HepG2 (cell line): ENCODE measurements around the gene FANCF. TPM values are rescaled to one million over a fixed set of nuclear protein-coding genes. Genes with fewer than 3 reads are reported as not detected.

Experiments
- FOXP1 ChIP-seq, 2 experiments: fragments of 450-650 bp in 1 of 2; IDR thresholded peaks; 2 replicates each; pipeline ENCODE4 v1.6.1; 2017 to 2018; ENCODE audit warnings: antibody characterized with exemption in 1 of 2
- HHEX ChIP-seq: IDR thresholded peaks from 2 replicates; pipeline ENCODE4 v1.6.1; 2016; ENCODE audit warnings: control low read depth
- NCOA2 ChIP-seq: sonication (generic); formaldehyde crosslinking; IDR thresholded peaks from 2 replicates; pipeline ENCODE4 v1.8.0; 2022; ENCODE audit warnings: inconsistent platforms
- RAD21 ChIP-seq: fragments of 450-650 bp; formaldehyde crosslinking; IDR thresholded peaks from 2 replicates; pipeline ENCODE4 v1.5.0; 2020; ENCODE audit warnings: mild to moderate bottlenecking
- REXO4 ChIP-seq: sonication (generic); formaldehyde crosslinking; IDR thresholded peaks from 2 replicates; pipeline ENCODE4 v1.8.0; 2022; ENCODE audit warnings: missing genetic modification reagents, mild to moderate bottlenecking, borderline replicate concordance
- SMC3 ChIP-seq: IDR thresholded peaks from 2 replicates; pipeline ENCODE4 v1.6.1; 2011; ENCODE audit warnings: low read length, improper control_type of control experiment
- SUZ12 ChIP-seq: fragments of 150-350 bp; IDR thresholded peaks from 2 replicates; pipeline ENCODE4 v1.6.1; 2014; ENCODE audit warnings: low read depth, low read length
- XBP1 ChIP-seq: sonication (generic); formaldehyde crosslinking; IDR thresholded peaks from 2 replicates; pipeline ENCODE4 v1.5.0; 2020; ENCODE audit warnings: missing genetic modification reagents
- ZNF264 ChIP-seq: sonication (generic); formaldehyde crosslinking; IDR thresholded peaks from 2 replicates; pipeline ENCODE4 v1.4.0; 2020; ENCODE audit warnings: missing genetic modification reagents
- ZNF350 ChIP-seq: sonication (generic); formaldehyde crosslinking; IDR thresholded peaks from 2 replicates; pipeline ENCODE4 v1.4.0; 2020; ENCODE audit warnings: mild to moderate bottlenecking, low read depth, missing genetic modification reagents, borderline replicate concordance
- ZNF746 ChIP-seq: sonication (generic); formaldehyde crosslinking; IDR thresholded peaks from 2 replicates; pipeline ENCODE4 v1.8.0; 2022; ENCODE audit warnings: mild to moderate bottlenecking, missing genetic modification reagents
- ZNF766 ChIP-seq: sonication (generic); formaldehyde crosslinking; IDR thresholded peaks from 2 replicates; pipeline ENCODE4 v1.5.0; 2020; ENCODE audit warnings: missing genetic modification reagents, borderline replicate concordance
- polyA plus RNA-seq, 8 experiments: library from polyadenylated mRNA; depleted of rRNA in 3 of 8; stranded (reverse) in 7 of 8; unstranded in 1 of 8; fragments of >200 nt; fragmentation: Illumina TruSeq in 4 of 8; extraction: Trizol in 4 of 8; gene quantifications; 2 replicates each; pipeline versions ENCODE4 v1.2.1 to v1.2.3, GENCODE V29; 2011 to 2016; ENCODE audit warnings: low read depth in 4 of 8, missing spikeins in 1 of 8, mixed read lengths in 1 of 8; ENCODE audit not compliant: insufficient read depth in 1 of 8
- total RNA-seq, 5 experiments: library from RNA; depleted of rRNA; stranded (reverse); fragments of >200 nt; fragmentation: Illumina TruSeq; extraction: Trizol; gene quantifications; 2 replicates each; pipeline ENCODE4 v1.2.3, GENCODE V29; 2016; ENCODE audit warnings: low read depth in 1 of 5
- TF ChIP-seq, protein P1 (sequence below): sonication (generic); formaldehyde crosslinking; IDR thresholded peaks from 2 replicates; pipeline ENCODE4 v1.4.0; 2020; ENCODE audit warnings: missing genetic modification reagents, borderline replicate concordance
- TF ChIP-seq, protein P2 (sequence below): sonication (generic); formaldehyde crosslinking; IDR thresholded peaks from 2 replicates; pipeline ENCODE4 v1.5.1; 2020; ENCODE audit warnings: missing genetic modification reagents, mild to moderate bottlenecking, borderline replicate concordance
- TF ChIP-seq, protein P3 (sequence below): sonication (generic); formaldehyde crosslinking; IDR thresholded peaks from 2 replicates; pipeline ENCODE4 v1.4.0; 2020; ENCODE audit warnings: missing genetic modification reagents, borderline replicate concordance
- TF ChIP-seq, protein P4 (sequence below): sonication (generic); formaldehyde crosslinking; IDR thresholded peaks from 2 replicates; pipeline ENCODE4 v1.5.1; 2020; ENCODE audit warnings: missing genetic modification reagents, mild to moderate bottlenecking, borderline replicate concordance

Gene FANCF
- total and polyA plus RNA-seq, 2 of the 13 experiments (the other 11 are each of a cell fraction or from before 2014, with no cell fraction given) = 2.5 to 9.7 TPM

DNA sequence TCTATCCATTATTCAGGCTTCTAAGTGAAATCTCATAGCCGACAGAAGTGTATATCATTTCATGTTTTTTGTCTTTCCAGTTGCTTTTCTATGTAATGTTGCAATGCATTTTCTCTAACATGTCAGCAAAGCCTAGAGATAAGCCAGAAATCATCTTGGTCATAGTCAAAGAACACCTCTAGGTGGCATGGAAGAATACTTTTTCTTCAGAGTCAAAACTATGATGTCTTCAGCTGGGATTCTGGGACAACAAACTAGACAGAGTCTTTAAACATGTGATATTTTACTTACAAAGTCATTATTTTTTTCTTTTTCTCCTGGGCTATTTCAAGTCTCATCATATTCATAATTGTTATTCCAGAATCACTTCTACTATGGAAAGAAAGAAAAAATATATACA is 45.2 kb upstream of the FANCF start (continued):
- TF ChIP-seq, protein P1, sequence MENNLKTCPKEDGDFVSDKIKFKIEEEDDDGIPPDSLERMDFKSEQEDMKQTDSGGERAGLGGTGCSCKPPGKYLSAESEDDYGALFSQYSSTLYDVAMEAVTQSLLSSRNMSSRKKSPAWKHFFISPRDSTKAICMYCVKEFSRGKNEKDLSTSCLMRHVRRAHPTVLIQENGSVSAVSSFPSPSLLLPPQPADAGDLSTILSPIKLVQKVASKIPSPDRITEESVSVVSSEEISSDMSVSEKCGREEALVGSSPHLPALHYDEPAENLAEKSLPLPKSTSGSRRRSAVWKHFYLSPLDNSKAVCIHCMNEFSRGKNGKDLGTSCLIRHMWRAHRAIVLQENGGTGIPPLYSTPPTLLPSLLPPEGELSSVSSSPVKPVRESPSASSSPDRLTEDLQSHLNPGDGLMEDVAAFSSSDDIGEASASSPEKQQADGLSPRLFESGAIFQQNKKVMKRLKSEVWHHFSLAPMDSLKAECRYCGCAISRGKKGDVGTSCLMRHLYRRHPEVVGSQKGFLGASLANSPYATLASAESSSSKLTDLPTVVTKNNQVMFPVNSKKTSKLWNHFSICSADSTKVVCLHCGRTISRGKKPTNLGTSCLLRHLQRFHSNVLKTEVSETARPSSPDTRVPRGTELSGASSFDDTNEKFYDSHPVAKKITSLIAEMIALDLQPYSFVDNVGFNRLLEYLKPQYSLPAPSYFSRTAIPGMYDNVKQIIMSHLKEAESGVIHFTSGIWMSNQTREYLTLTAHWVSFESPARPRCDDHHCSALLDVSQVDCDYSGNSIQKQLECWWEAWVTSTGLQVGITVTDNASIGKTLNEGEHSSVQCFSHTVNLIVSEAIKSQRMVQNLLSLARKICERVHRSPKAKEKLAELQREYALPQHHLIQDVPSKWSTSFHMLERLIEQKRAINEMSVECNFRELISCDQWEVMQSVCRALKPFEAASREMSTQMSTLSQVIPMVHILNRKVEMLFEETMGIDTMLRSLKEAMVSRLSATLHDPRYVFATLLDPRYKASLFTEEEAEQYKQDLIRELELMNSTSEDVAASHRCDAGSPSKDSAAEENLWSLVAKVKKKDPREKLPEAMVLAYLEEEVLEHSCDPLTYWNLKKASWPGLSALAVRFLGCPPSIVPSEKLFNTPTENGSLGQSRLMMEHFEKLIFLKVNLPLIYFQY (CRISPR knock-in tag) = no peak
- TF ChIP-seq ZNF746 (CRISPR knock-in tag) (no peak), XBP1 (CRISPR knock-in tag) (no peak), REXO4 (CRISPR knock-in tag) (no peak), HHEX (CRISPR knock-in tag) (no peak), ZNF766 (CRISPR knock-in tag) (no peak), SMC3 (peak; percentile 58; the same call in 1 of the 2 replicates), ZNF264 (CRISPR knock-in tag) (no peak), FOXP1 (IDR thresholded peaks at IDR 0.05) (no peak), FOXP1 (CRISPR knock-in tag; IDR thresholded peaks at IDR 0.05) (no peak), NCOA2 (CRISPR knock-in tag) (no peak), SUZ12 (no peak), ZNF350 (CRISPR knock-in tag) (no peak), RAD21 (CRISPR knock-in tag) (peak; percentile 35; the same call in 1 of the 2 replicates)
- TF ChIP-seq, protein P2, sequence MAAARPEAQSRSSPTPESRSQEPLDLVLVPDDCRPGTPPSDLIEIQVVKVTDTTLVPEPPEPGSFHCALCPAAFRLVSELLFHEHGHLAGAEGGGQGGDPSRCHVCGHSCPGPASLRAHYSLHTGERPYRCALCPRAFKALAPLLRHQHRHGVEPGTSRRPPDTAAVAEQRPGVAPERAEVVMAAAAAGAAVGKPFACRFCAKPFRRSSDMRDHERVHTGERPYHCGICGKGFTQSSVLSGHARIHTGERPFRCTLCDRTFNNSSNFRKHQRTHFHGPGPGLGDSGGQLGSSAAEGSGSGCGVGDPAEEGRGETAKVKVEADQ = no peak
- TF ChIP-seq, protein P3, sequence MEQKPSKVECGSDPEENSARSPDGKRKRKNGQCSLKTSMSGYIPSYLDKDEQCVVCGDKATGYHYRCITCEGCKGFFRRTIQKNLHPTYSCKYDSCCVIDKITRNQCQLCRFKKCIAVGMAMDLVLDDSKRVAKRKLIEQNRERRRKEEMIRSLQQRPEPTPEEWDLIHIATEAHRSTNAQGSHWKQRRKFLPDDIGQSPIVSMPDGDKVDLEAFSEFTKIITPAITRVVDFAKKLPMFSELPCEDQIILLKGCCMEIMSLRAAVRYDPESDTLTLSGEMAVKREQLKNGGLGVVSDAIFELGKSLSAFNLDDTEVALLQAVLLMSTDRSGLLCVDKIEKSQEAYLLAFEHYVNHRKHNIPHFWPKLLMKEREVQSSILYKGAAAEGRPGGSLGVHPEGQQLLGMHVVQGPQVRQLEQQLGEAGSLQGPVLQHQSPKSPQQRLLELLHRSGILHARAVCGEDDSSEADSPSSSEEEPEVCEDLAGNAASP = no peak
- TF ChIP-seq, protein P4, sequence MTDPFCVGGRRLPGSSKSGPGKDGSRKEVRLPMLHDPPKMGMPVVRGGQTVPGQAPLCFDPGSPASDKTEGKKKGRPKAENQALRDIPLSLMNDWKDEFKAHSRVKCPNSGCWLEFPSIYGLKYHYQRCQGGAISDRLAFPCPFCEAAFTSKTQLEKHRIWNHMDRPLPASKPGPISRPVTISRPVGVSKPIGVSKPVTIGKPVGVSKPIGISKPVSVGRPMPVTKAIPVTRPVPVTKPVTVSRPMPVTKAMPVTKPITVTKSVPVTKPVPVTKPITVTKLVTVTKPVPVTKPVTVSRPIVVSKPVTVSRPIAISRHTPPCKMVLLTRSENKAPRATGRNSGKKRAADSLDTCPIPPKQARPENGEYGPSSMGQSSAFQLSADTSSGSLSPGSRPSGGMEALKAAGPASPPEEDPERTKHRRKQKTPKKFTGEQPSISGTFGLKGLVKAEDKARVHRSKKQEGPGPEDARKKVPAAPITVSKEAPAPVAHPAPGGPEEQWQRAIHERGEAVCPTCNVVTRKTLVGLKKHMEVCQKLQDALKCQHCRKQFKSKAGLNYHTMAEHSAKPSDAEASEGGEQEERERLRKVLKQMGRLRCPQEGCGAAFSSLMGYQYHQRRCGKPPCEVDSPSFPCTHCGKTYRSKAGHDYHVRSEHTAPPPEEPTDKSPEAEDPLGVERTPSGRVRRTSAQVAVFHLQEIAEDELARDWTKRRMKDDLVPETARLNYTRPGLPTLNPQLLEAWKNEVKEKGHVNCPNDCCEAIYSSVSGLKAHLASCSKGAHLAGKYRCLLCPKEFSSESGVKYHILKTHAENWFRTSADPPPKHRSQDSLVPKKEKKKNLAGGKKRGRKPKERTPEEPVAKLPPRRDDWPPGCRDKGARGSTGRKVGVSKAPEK = no peak
